GM19468 (cell line): Measurements from ENCODE around the gene OR5H6.
"Not testable (repeated sequence)": the region's sequence is repeated elsewhere in the genome, so short reads cannot be mapped to it uniquely, and the experiment has no call there.

ENCODE experiments used
- ATAC-seq: cut with Tn5 transposase; IDR thresholded peaks from one replicate; pipeline ENCODE4 v1.9.1; 2021; ENCODE audit warnings: mild to moderate bottlenecking, moderate library complexity, moderate number of reproducible peaks; ENCODE audit not compliant: unreplicated experiment; ENCODE audit errors: extremely low read depth

OR5H6 gene

DNA sequence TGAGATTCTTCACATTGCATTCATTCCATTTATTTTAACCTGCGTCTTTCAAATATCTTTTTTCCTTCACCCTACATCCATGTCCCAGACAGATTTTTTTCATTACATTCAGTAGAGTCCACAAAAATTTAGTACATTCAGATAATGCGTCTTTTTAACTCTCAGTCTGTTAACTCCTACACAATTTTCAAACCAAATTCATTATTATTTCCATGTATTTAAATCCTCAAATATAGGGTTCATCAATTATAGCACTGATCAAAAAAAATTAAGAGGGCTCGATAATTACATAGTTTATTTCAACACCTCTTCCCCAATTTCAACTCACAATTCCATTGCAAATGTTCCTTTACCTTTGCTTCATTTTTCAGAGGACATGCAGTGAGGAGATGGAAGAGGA is at the start of gene OR5H6:
Gene OR5H6, plus strand, starts transcription at position 301 of the 400 bp plus-strand sequence. Its CDS starts 89 bp downstream, at position 390.
- no peak for ATAC-seq

DNA sequence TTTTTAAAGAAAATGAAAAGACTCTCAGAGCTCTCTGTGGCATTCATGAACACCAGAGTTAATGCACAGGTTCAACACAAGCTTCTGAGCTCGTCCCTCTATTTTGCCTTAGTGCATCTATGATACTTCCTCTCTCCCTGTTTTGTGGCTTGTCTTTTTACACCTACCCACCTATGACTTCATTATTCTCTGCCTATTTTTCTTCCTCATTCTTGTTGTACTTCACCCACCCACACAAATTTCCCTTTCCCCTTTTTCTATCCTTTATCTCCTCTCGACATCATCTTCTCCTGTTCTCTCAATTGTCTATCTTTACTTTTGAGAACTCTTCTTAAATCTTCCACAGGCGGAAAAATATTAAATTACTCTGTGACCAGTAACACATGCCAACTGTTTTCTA is 49.0 kb upstream of the OR5H6 start:
- no peak for ATAC-seq

DNA sequence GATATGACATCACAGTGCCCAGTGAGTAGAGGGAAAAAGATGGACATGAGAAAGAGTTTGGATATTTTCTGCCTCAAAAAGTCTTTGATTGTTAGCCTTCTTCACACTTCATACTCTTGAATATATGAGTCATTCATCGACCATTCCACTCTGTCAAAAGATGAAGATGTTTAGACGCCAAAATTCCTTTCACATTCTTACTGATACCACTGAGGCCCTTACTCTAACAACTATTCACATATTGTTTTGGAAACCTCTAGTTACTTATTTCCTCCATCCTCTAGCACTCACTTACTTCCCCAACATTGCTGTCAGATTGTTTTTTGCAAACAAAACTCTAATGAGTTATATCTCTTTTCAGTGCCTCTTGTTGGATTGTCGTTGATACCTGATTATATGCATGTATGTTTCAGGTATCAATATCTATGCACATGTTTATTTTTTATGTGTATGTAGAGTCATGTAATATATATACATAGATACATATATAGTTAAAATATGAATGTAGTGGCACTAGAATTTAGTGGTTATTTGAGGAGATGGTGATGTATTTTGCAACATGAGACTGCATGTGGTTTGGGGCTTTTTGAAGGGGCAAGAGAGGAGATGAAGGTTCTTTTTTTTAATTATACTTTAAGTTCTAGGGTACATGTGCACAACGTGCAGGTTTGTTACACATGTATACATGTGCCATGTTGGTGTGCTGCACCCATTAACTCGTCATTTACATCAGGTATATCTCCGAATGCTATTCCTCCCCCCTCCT is 40.0 kb upstream of the OR5H6 start:
- no peak for ATAC-seq

DNA sequence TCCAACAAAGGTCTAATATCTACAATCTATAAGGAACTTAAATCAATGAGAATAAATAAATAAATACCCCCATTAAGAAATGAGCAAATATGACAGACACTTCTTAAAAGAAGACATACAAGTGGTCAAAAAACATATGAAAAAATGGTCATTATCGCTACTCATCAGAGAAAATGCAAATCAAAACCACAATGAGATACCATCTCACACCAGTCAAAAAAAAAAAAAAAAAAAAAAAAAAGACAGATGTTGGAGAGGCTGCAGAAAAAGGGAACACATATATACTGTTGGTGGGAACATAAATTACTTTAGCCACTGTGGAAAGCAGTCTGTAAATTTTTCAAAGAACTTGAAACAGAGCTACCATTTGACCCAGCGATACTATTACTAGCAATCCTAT is 31.6 kb upstream of the OR5H6 start:
- no peak for ATAC-seq

- no peak for ATAC-seq
These were observed 30.6 kb upstream of the OR5H6 start for GRCh38 chr3:98233468-98233867.

GRCh38 chr3:98240131-98240530 is 23.9 kb upstream of the OR5H6 start:
- ATAC-seq = no peak

DNA sequence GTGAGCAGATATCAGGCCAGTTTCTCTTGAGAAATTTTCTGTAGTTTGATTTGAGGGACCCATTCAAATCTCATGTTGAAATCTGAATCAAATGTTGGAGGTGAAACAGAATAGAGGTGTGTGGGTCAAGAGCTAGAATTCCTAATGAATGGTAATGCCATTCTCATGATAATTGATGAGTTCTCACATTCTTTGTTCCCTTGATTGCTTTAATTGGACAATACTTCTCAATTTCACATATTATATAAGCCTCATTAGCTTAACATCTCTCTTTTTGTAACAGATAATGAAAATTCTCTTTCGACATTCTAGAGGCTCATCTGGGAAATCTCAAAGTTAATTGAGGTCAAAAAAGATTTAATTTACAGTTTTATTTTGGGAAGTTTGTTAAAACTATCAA is 21.9 kb upstream of the OR5H6 start:
- ATAC-seq = no peak

DNA sequence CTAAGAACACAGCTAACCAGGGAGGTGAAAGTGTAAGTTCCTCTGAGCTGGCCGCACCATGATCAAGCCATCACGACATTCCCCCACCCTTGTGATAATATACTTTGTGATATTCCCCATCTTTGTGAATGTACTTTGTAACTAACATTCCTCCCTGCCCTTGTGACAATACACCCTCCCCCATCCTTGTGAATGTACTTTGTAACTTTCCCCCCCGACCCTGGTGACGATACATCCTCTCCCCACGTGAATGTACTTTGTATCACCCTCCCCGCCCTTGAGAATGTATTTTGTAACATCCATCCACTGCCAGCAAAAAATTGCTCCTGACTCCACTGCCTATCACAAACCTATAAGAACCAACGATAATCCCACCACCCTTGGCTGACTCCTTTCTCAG is 20.2 kb upstream of the OR5H6 start:
- no peak for ATAC-seq

- no peak for ATAC-seq
These were observed 17.9 kb upstream of the OR5H6 start for GRCh38 chr3:98246142-98246541.

- ATAC-seq = not testable (repeated sequence)
These were observed 8.0 kb upstream of the OR5H6 start for GRCh38 chr3:98256026-98256425.

DNA sequence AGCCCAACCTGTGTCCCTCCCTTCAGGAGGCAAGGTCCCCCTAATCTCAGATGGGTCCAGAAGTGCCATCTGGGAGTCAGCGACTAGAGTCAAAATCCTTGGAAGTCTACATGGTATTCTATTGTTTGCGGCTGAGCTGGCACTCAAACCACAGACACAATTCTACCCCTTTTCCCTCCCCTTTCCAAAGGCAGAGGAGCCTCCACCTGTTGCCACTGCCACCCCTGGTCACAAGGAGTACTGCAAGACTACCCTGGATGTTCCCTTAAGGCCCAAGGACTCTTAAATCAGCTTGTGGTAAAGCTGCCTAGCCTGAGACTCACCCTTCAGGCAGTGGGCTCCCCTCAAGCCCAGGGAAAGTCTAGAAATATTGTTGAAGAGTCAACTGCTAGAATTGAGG is 4.3 kb upstream of the OR5H6 start:
- no peak for ATAC-seq

- no peak for ATAC-seq
These were observed 2.0 kb upstream of the OR5H6 start for GRCh38 chr3:98262046-98262445.

- no peak for ATAC-seq
These were observed 5.8 kb downstream of the OR5H6 start for GRCh38 chr3:98269846-98270245.

DNA sequence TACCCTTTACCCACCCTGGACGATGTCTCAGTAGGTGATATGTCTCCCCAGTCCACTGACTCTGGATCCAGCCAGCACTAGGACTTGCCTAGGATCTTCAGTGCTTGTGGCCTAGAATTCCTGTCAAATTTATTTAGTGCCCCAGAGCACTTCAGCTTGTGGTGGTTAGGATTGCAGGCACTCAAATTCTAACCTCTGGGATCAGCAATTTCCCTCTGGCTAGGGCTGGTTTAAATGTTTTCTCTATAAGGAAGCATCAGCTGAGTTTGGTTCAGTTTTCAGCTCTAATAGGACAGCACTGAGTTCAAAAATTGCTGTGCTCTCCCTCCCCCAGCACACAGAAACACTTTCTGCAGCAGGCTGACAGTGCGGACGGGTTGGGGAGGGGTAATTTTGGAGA is 8.1 kb downstream of the OR5H6 start:
- no peak for ATAC-seq

- no peak for ATAC-seq
These were observed 10.9 kb downstream of the OR5H6 start for GRCh38 chr3:98274914-98275313.

DNA sequence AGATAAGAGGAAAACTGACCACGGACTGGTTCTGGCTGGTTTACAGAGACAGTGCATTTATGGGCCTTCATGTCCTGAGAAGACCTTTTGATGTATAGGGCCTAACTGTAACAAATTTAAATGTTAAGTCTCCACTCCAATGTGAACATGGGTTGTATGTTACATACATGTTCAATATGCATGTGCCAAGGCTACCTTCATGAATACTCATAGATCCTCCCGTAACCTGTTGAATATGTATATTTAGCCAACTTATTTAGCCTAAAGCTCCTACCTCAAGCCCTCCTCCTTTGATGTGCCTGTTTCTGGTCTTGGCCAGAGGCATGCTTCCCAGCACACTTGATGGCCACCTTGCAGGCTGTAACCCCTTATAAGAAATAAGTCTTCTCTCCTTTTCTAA is 18.2 kb downstream of the OR5H6 start, which contains the start of gene OR5H2:
Gene OR5H2, plus strand, starts transcription at position 301 of the 400 bp plus-strand sequence. CDS start 398 bp downstream, outside the sequence.
- no peak for ATAC-seq

- no peak for ATAC-seq
These were observed 26.9 kb downstream of the OR5H6 start for GRCh38 chr3:98290916-98291315.

DNA sequence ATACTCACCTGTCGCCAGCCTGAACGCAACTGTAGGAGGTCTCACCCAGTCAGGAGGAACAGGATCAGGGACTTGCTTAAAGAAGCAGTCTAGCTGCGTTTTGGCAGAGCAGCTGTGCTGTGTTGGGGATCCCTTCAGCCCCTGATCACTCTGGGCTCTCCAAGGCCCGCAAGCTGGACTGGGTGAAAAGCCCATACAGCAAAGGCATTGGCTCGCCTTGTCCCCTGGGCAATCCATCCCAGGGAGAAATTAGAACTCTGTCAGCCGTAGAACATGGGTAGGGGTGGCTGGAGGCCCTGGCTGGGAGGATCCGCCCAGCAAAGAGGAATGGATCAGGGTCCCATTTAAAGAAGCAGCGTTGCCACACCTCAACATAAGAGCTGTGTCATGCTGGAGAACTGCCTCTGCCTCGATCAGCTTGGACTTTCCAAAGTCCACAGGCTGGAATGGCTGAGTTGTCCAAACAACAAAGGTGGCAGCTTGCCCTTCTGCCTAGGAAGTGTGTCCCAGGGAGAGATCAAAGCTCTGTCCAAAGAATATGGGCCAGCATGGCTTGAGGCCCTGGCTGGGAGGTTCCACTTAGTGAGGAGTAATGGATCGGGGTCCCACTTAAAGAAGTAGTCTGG is 27.4 kb downstream of the OR5H6 start:
- no peak for ATAC-seq
